ENCODE measurements around the gene PAOX. TPM values are rescaled to one million over a fixed set of nuclear protein-coding genes. Genes with fewer than 3 reads are reported as not detected.
"Not testable (repeated sequence)": the region's sequence is repeated elsewhere in the genome, so short reads cannot be mapped to it uniquely, and the experiment has no call there.

Gene PAOX
- total RNA-seq, 3 donors from 2014 or later = 7.5 to 9.3 (median 8.3) TPM

DNA sequence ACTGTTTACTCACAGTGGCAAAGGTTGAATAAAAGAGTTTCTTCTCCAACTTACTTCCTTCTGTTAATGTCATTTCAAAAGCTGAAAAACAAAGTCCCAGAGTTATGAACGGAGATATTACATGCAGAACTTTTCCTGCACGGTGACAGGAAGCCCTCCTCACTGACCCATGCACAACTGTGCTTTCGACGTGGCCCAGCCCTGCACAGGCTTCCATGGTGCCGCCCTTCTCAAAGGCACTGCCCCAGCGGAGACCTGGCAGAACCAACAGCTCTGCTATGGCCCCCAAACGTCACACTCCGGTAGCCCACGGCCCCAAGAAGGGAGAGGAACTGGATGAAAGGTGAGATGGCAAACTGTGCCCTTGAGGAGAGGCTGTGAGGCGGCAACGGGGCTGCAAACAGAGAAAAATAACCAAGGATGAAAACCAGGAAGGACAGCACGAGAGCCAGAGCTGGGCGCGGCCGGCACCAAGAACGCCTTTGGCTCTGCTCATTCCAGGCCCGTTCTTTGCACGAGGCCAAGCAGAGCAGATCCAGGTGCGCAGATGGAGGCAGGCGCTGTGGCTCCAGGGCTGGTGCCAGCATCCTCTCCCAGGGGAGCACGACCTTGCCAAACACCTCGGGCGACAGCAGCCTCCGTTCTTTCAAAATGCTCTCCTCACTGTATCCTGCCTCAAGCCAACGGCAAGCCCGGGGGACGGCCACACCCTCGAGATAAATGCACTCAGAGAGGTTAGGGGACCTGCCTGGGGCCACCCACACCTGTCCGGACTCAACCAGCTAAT is 14.2 kb upstream of the PAOX start:
- peak in 2 of 3 donors; percentile 56 to 69 for DNase-seq

DNA sequence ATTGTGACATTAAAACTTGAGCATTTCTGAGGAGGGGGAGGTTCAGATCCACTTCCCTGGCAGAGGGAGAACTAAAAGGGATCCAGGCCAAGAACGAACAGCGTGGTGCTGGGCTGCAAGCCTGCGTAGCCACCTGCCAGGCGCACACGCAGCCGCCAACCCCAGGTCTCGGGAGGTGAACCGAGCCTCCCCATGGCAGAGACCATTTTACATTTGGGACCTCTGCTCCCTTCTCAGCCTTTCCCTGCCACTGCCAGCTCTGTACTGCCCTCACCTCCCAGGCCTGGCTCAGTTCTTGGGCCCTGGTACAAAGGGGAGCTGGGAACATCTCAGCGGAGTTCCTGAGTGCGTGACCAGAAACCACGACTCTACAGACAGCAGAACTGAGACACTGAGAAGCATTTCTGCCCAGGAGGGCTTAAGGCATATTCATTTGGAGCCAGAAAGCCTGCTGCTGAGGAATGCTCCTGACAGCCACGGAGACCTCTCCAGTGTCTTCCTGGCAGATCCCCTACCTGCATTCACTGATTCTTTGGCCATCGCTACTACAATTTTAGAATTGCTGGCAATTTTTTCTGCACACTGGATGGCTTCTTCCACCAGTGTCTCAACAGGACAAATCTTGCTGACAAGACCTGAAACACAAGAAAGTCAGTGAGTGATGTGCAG is 13.5 kb upstream of the PAOX start:
- TF ChIP-seq, protein P1, sequence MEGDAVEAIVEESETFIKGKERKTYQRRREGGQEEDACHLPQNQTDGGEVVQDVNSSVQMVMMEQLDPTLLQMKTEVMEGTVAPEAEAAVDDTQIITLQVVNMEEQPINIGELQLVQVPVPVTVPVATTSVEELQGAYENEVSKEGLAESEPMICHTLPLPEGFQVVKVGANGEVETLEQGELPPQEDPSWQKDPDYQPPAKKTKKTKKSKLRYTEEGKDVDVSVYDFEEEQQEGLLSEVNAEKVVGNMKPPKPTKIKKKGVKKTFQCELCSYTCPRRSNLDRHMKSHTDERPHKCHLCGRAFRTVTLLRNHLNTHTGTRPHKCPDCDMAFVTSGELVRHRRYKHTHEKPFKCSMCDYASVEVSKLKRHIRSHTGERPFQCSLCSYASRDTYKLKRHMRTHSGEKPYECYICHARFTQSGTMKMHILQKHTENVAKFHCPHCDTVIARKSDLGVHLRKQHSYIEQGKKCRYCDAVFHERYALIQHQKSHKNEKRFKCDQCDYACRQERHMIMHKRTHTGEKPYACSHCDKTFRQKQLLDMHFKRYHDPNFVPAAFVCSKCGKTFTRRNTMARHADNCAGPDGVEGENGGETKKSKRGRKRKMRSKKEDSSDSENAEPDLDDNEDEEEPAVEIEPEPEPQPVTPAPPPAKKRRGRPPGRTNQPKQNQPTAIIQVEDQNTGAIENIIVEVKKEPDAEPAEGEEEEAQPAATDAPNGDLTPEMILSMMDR (IDR thresholded peaks at IDR 0.05) = no peak
- H3K4me1 ChIP-seq (ENCODE audit: low read depth) = peaks cover 12% of the 10 kb centered on the region
- H3K4me3 ChIP-seq = no peak overlapping the region
- no peak for ATAC-seq
- H3K36me3 ChIP-seq (ENCODE audit: low read depth) = peaks cover 5% of the 10 kb centered on the region
- intact Hi-C loops (cut with DNase I, micrococcal nuclease) = no loop called here
- peak in 1 of 3 donors; percentile 24 for DNase-seq
- H3K9me3 ChIP-seq = no peaks in the 10 kb centered on the region

More for the DNA sequence above, 14.2 kb upstream of the PAOX start:
- no peaks in the 10 kb centered on the region for H3K9me3 ChIP-seq
- no peak overlapping the region for H3K4me3 ChIP-seq
- peaks cover 2% of the 10 kb centered on the region for H3K36me3 ChIP-seq (ENCODE audit: low read depth)
- H3K4me1 ChIP-seq (ENCODE audit: low read depth) = peaks cover 16% of the 10 kb centered on the region
- ATAC-seq = peak; percentile 77
- intact Hi-C loops (cut with DNase I, micrococcal nuclease) = no loop called here
- TF ChIP-seq, protein P1 (IDR thresholded peaks at IDR 0.05) = no peak

- TF ChIP-seq, protein P1 (IDR thresholded peaks at IDR 0.05) = no peak
- H3K9me3 ChIP-seq = no peaks in the 10 kb centered on the region
- no peak for ATAC-seq
- H3K36me3 ChIP-seq (ENCODE audit: low read depth) = peaks cover 5% of the 10 kb centered on the region
- intact Hi-C loops (cut with DNase I, micrococcal nuclease) = no loop called here
- H3K4me1 ChIP-seq (ENCODE audit: low read depth) = peaks cover 12% of the 10 kb centered on the region
- DNase-seq = peak in 1 of 3 donors; percentile 23
- H3K4me3 ChIP-seq = no peak overlapping the region
Observed at GRCh38 chr10:133366130-133366478, 13.0 kb upstream of the PAOX start.

GRCh38 chr10:133366751-133367150 is 12.3 kb upstream of the PAOX start:
- TF ChIP-seq, protein P1 (IDR thresholded peaks at IDR 0.05) = no peak
- ATAC-seq = no peak
- intact Hi-C loops (cut with DNase I, micrococcal nuclease) = no loop called here

DNA sequence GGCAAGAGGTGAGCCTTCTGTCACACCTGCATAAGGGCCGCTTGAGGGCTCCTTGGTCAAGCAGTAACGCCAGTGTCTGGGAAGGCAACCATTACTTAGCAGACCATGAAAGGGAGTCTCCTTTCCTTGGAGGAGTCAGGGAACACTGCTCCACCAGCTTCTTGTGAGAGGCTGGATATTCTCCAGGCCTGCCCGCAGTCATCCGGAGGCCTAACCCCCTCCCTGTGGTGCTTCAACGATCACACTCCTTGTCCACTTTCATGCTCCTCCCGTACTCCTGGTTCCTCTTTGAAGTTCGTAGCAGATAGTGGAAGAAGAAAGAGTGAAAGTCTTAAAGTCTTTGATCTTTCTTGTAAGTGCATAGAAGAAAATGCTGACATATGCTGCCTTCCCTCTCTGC is 11.6 kb upstream of the PAOX start:
- H3K9me3 ChIP-seq; ATAC-seq; H3K4me3 ChIP-seq; DNase-seq; H3K36me3 ChIP-seq (ENCODE audit: low read depth); intact Hi-C loops (cut with DNase I, micrococcal nuclease): not testable (repeated sequence)
- H3K4me1 ChIP-seq (ENCODE audit: low read depth) = peaks cover 16% of the 10 kb centered on the region

More at GRCh38 chr10:133366751-133367150, 12.3 kb upstream of the PAOX start:
- no peak overlapping the region for H3K4me3 ChIP-seq
- no peak for DNase-seq
- H3K9me3 ChIP-seq = no peaks in the 10 kb centered on the region
- H3K36me3 ChIP-seq (ENCODE audit: low read depth) = peaks cover 5% of the 10 kb centered on the region
- H3K4me1 ChIP-seq (ENCODE audit: low read depth) = peaks cover 12% of the 10 kb centered on the region

DNA sequence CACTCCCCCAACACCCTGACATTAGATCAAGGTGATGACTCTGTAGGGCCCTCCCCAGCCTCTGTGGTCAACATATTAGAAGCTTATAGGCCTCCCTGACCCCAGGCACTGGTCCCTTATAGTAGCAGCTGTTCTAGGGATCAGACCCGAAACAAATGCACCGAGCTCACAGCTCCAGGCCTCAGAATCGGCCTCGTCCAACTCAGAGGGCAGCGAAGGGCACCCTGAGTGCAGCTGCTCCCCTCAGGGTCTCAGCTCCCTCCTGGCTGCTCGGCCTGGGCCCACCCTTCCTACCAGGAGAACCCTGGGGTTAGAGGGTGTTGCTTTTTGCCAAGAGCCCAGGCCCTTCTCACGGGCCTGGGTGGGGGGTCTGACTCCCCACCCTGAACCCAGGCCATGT is 10.9 kb upstream of the PAOX start:
- TF ChIP-seq, protein P1 (IDR thresholded peaks at IDR 0.05) = no peak
- H3K9me3 ChIP-seq = no peaks in the 10 kb centered on the region
- H3K36me3 ChIP-seq (ENCODE audit: low read depth) = peaks cover 5% of the 10 kb centered on the region
- peak in 1 of 3 donors; percentile 19 for DNase-seq
- peaks cover 16% of the 10 kb centered on the region for H3K4me1 ChIP-seq (ENCODE audit: low read depth)
- intact Hi-C loops (cut with DNase I, micrococcal nuclease) = no loop called here
- ATAC-seq = no peak
- no peak overlapping the region for H3K4me3 ChIP-seq
